GM21529 (cell line): ENCODE data around the gene STXBP1.

Experiments used
- ATAC-seq: cut with Tn5 transposase; IDR thresholded peaks from one replicate; pipeline ENCODE4 v1.9.1; 2021; ENCODE audit not compliant: unreplicated experiment

Gene STXBP1

GRCh38 chr9:127730262-127730661 lies 118.2 kb downstream of the STXBP1 start:
- ATAC-seq, result no peak

GRCh38 chr9:127730799-127731410 lies 118.8 kb downstream of the STXBP1 start:
- no peak for ATAC-seq

GRCh38 chr9:127731938-127732337 lies 119.9 kb downstream of the STXBP1 start:
- ATAC-seq, result no peak

GRCh38 chr9:127732444-127732843 lies 120.4 kb downstream of the STXBP1 start:
- no peak for ATAC-seq

GRCh38 chr9:127733614-127734013 lies 121.5 kb downstream of the STXBP1 start:
- ATAC-seq, result no peak

GRCh38 chr9:127734247-127734746 lies 122.2 kb downstream of the STXBP1 start:
- ATAC-seq, result no peak

- peak; percentile 83 for ATAC-seq
Observed at GRCh38 chr9:127734747-127735529, 122.9 kb downstream of the STXBP1 start, which contains the start of gene TOR2A. Gene TOR2A (minus strand): TSS chr9:127735294. CDS start chr9:127735270, 24 bp downstream.

- ATAC-seq, result no peak
Observed at GRCh38 chr9:127735530-127736185, 123.6 kb downstream of the STXBP1 start.

- no peak for ATAC-seq
Observed at GRCh38 chr9:127738666-127739065, 126.6 kb downstream of the STXBP1 start.

- ATAC-seq, result no peak
Observed at GRCh38 chr9:127739614-127740330, 127.7 kb downstream of the STXBP1 start.

GRCh38 chr9:127741831-127742434 lies 129.9 kb downstream of the STXBP1 start:
- no peak for ATAC-seq
